DND-41 (cell line): ENCODE data around the gene LCN2.

Experiments
- ATAC-seq: fragments of 200-7000 bp; cut with Tn5 transposase; 3 replicates; pipeline ENCODE4 v1.9.1; 2021; ENCODE audit warnings: low read depth; ENCODE audit not compliant: insufficient read depth
- DNase-seq: peaks from one replicate; pipeline ENCODE4 v3.0.0-alpha.2; 2020
- H2AFZ ChIP-seq: 2 replicates; pipeline ENCODE4 v1.6.0; 2012; ENCODE audit warnings: low read depth, low read length
- H3K27ac ChIP-seq: 2 replicates; pipeline ENCODE4 v1.5.1; 2012; ENCODE audit warnings: low read length, inconsistent platforms
- H3K27me3 ChIP-seq: fragments of 200-600 bp; sonication (generic); 2 replicates; pipeline ENCODE4 v1.6.0; 2012; ENCODE audit warnings: low read length, mild to moderate bottlenecking, inconsistent platforms; ENCODE audit not compliant: insufficient read depth, poor library complexity
- H3K36me3 ChIP-seq: 2 replicates; pipeline ENCODE4 v1.5.1; 2012; ENCODE audit warnings: low read length, inconsistent platforms; ENCODE audit not compliant: insufficient read depth
- H3K4me1 ChIP-seq: 2 replicates; pipeline ENCODE4 v1.5.1; 2012; ENCODE audit warnings: mild to moderate bottlenecking, low read length; ENCODE audit not compliant: insufficient read depth
- H3K4me2 ChIP-seq: 2 replicates; pipeline ENCODE4 v1.6.0; 2012; ENCODE audit warnings: mild to moderate bottlenecking, moderate library complexity, low read length, inconsistent platforms; ENCODE audit not compliant: insufficient read depth
- H3K4me3 ChIP-seq, 2 experiments: fragments of 200-600 bp in 1 of 2; shearing (Covaris generic) in 1 of 2; 2 replicates each; pipeline ENCODE4 v1.5.1; 2012 to 2016; ENCODE audit warnings: inconsistent platforms in 2 of 2, low read length in 2 of 2, mild to moderate bottlenecking in 2 of 2, low read depth in 1 of 2, moderate library complexity in 1 of 2
- H3K79me2 ChIP-seq: 2 replicates; pipeline ENCODE4 v1.6.0; 2012; ENCODE audit warnings: low read length, inconsistent platforms; ENCODE audit not compliant: insufficient read depth
- H3K9ac ChIP-seq: 2 replicates; pipeline ENCODE4 v1.6.0; 2012; ENCODE audit warnings: low read depth, mild to moderate bottlenecking, inconsistent platforms, low read length, moderate library complexity
- H3K9me3 ChIP-seq: 2 replicates; pipeline ENCODE4 v1.5.1; 2012; ENCODE audit warnings: low read length, moderate library complexity, mild to moderate bottlenecking, inconsistent platforms; ENCODE audit not compliant: insufficient read depth, severe bottlenecking
- H4K20me1 ChIP-seq: 2 replicates; pipeline ENCODE4 v1.6.0; 2012; ENCODE audit warnings: low read length; ENCODE audit not compliant: insufficient read depth
- EZH2 ChIP-seq: IDR thresholded peaks from 3 replicates; pipeline ENCODE4 v1.6.1; 2012; ENCODE audit warnings: borderline replicate concordance, low read depth, mild to moderate bottlenecking, moderate library complexity, low read length, inconsistent platforms; ENCODE audit not compliant: severe bottlenecking
- TF ChIP-seq, protein P1 (sequence below): IDR thresholded peaks from 2 replicates; pipeline ENCODE4 v1.5.1; 2012; ENCODE audit warnings: borderline replicate concordance, low read length, moderate library complexity, mild to moderate bottlenecking; ENCODE audit not compliant: poor library complexity, severe bottlenecking; ENCODE audit errors: extremely low read depth

Gene LCN2

DNA sequence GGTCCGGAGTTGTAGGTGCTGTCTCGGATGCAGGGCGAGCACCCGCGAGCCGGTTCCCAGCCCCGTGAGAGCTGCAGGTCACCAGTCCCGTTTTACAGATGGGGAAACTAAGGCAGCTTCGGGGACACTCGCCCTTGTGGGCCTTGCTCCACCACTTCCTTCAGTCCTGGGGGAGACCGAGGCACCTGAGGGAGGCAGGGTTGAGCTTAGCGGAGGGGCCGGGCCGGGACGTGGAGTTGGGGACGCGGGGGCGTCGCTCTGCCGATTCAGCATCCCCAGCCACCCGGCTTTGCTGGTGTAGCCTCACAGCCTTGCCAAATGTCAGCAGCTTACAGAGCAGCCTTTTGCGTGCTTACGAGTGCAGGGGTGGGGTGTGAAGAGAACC lies 11.3 kb downstream of the LCN2 start:
- Histone ChIP-seq H2AFZ (peak overlapping the region; percentile 96), H3K27ac (peak overlapping the region; percentile 79), H3K36me3 (peaks cover 29% of the 10 kb centered on the region), H3K27me3 (no peaks in the 10 kb centered on the region), H3K4me1 (peaks cover 25% of the 10 kb centered on the region), H3K4me2 (peak overlapping the region; percentile 84), H4K20me1 (peaks cover 17% of the 10 kb centered on the region; the same call in 1 of the 2 replicates), H3K4me3 (peak overlapping the region; percentile 69 to 90), H3K9ac (peak overlapping the region; percentile 80), H3K9me3 (no peaks in the 10 kb centered on the region), H3K79me2 (peaks cover 7% of the 10 kb centered on the region)
- TF ChIP-seq, protein P1, sequence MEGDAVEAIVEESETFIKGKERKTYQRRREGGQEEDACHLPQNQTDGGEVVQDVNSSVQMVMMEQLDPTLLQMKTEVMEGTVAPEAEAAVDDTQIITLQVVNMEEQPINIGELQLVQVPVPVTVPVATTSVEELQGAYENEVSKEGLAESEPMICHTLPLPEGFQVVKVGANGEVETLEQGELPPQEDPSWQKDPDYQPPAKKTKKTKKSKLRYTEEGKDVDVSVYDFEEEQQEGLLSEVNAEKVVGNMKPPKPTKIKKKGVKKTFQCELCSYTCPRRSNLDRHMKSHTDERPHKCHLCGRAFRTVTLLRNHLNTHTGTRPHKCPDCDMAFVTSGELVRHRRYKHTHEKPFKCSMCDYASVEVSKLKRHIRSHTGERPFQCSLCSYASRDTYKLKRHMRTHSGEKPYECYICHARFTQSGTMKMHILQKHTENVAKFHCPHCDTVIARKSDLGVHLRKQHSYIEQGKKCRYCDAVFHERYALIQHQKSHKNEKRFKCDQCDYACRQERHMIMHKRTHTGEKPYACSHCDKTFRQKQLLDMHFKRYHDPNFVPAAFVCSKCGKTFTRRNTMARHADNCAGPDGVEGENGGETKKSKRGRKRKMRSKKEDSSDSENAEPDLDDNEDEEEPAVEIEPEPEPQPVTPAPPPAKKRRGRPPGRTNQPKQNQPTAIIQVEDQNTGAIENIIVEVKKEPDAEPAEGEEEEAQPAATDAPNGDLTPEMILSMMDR: no peak
- DNase-seq: peak; percentile 46
- peak; percentile 43 for ATAC-seq

DNA sequence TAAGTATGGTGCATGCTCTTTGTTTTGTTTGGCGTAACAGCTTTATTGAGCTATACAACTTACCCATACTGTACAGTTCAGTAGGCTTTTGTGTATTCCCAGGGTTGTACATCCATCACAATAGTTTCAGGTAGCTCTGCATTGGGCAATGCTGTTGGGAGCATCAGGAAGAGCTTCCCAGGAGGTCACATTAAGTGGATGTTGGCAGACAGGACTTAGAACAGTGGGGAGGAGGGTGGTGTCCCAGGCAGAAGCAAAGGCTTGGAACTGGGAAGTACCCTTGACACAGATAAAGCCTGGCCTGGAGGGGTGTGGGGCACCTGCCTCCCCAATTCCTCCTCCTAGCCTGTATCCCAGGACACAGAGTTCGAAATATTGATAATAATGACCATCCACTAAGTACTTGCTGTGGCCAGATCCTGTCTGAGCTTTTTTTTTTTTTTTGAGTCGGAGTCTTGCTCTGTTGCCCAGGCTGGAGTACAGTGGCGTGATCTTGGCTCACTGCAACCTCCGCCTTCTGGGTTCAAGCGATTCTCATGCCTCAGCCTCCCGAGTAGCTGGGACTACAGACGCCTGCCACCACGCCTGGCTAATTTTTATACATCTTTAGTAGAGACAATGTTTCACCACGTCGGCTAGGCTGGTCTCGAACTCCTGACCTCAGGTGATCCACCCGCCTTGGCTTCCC lies 12.1 kb downstream of the LCN2 start:
- H3K4me3 ChIP-seq: peak overlapping the region; percentile 69 to 90; a peak in 3 of 4 replicates
- peaks cover 25% of the 10 kb centered on the region for H3K4me1 ChIP-seq
- ATAC-seq (no peak), DNase-seq (no peak)
- H3K9ac ChIP-seq: peak overlapping the region; percentile 80
- peaks cover 36% of the 10 kb centered on the region for H3K36me3 ChIP-seq
- H3K4me2 ChIP-seq: peak overlapping the region; percentile 84
- no peaks in the 10 kb centered on the region for H3K9me3 ChIP-seq
- no peak overlapping the region for H2AFZ ChIP-seq
- H4K20me1 ChIP-seq: peaks cover 17% of the 10 kb centered on the region; the same call in 1 of the 2 replicates
- peaks cover 7% of the 10 kb centered on the region for H3K79me2 ChIP-seq
- no peak overlapping the region for H3K27ac ChIP-seq
- no peak for TF ChIP-seq EZH2
- TF ChIP-seq, protein P1: no peak
- H3K27me3 ChIP-seq: no peaks in the 10 kb centered on the region

DNA sequence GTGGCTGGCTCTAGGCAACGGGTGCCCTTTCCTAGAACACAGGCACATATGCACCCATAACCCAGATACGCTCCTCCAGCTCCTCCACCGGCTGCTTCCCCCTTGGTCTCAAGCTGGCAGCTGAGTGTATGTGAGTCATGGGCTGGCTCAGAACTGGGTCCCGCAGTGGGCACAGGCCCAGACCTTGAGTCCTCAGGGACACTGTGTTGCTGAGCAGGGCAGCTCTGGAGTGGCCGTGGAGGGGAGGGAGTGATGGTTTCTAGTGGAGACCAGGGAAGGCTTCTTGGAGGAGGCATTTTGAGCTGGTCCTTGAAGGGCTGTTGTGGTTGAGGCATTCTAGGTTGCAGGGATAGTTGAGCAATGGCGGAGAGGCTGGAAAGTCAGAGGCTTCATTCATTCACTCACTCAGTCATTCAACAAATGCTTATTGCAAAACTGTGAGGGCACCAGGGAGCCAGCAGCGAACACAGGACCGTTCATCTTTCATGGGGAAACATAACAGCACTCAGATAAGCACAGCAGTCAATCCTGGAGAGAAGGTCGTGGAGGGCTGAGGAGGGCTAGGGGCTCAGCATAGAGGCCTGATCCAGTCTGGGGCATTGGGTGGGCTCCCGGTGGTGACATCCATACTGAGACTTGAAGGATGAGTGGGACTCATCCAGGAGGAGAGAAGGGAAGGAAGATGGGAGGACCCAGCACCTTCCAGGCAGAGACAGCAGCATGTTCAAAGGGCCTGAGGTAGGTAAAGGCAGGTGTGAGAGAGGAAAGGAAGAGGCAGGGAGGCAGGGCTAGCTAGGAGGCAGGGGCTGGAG lies 13.2 kb downstream of the LCN2 start:
- peak overlapping the region; percentile 84; the same call in 1 of the 2 replicates for H3K4me2 ChIP-seq
- no peak overlapping the region for H2AFZ ChIP-seq
- H3K36me3 ChIP-seq: peaks cover 47% of the 10 kb centered on the region
- DNase-seq (no peak), ATAC-seq (no peak)
- no peaks in the 10 kb centered on the region for H3K27me3 ChIP-seq
- peaks cover 17% of the 10 kb centered on the region; the same call in 1 of the 2 replicates for H4K20me1 ChIP-seq
- no peaks in the 10 kb centered on the region for H3K9me3 ChIP-seq
- peaks cover 25% of the 10 kb centered on the region for H3K4me1 ChIP-seq
- TF ChIP-seq EZH2: no peak
- TF ChIP-seq, protein P1: no peak
- H3K4me3 ChIP-seq: no peak overlapping the region
- no peak overlapping the region for H3K9ac ChIP-seq
- H3K79me2 ChIP-seq: peaks cover 7% of the 10 kb centered on the region
- H3K27ac ChIP-seq: no peak overlapping the region
